Endothelial cell (in vitro differentiated cells): Measurements from ENCODE around the gene NEO1. TPM values are rescaled to one million over a fixed set of nuclear protein-coding genes. Genes with fewer than 3 reads are reported as not detected.
A peak's percentile ranks its signal among the peaks of the same experiment; 100 is the strongest.

Source experiments
- DNase-seq: peaks from one replicate; pipeline ENCODE4 v3.0.0; 2021; ENCODE audit warnings: low spot score
- H3K27ac Mint-ChIP-seq: one replicate; pipeline ENCODE4 v1.8.0; 2021; ENCODE audit warnings: mixed read lengths, inconsistent platforms; ENCODE audit not compliant: unreplicated experiment
- H3K27me3 Mint-ChIP-seq: one replicate; pipeline ENCODE4 v1.8.0; 2021; ENCODE audit warnings: mild to moderate bottlenecking, moderate library complexity, mixed read lengths, inconsistent platforms; ENCODE audit not compliant: unreplicated experiment
- H3K36me3 Mint-ChIP-seq: one replicate; pipeline ENCODE4 v1.8.0; 2021; ENCODE audit warnings: mild to moderate bottlenecking, low read depth, mixed read lengths, inconsistent platforms; ENCODE audit not compliant: unreplicated experiment
- H3K4me1 Mint-ChIP-seq: one replicate; pipeline ENCODE4 v1.8.0; 2021; ENCODE audit warnings: mild to moderate bottlenecking, mixed read lengths, inconsistent platforms; ENCODE audit not compliant: unreplicated experiment
- H3K4me3 Mint-ChIP-seq: one replicate; pipeline ENCODE4 v1.8.0; 2021; ENCODE audit warnings: mild to moderate bottlenecking, mixed read lengths, inconsistent platforms; ENCODE audit not compliant: unreplicated experiment
- H3K9me3 Mint-ChIP-seq: one replicate; pipeline ENCODE4 v1.8.0; 2021; ENCODE audit warnings: mixed read lengths, inconsistent platforms; ENCODE audit not compliant: unreplicated experiment
- total RNA-seq: library from RNA; stranded (reverse); fragmentation: NEBNext Ultra II Directional; extraction: Animal tissue kit (Norgen Biotek cat#: 25700); gene quantifications from one replicate; pipeline ENCODE4 v1.2.1, GENCODE V29; 2021; ENCODE audit not compliant: unreplicated experiment
- TF ChIP-seq, protein P1 (sequence below): fragments of 200-600 bp; sonication (generic); IDR thresholded peaks from one replicate; pipeline ENCODE4 v1.5.0; 2021; ENCODE audit warnings: antibody characterized with exemption; ENCODE audit not compliant: unreplicated experiment

The NEO1 gene
- total RNA-seq, 1 donor from 2014 or later, result 140 TPM

DNA sequence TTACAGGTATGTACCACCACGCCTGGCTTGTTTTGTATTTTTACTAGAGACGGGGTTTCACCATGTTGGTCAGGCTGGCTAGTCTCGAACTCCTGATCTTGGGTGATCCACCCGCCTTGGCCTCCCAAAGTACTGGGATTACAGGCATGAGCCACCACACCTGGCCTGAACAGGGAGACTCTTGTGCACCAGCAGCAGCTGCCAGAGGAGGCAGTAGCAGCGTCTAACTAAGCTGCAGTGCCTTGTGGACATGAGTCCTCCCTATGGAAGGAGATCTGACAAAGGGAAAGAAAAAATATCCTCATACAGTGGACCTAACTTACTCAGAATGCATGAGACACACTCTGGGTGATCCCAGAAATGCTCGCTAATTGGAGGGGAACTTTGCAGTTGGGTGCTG is 36.8 kb upstream of the NEO1 start:
- H3K36me3 Mint-ChIP-seq, result no peaks in the 10 kb centered on the region
- H3K4me3 Mint-ChIP-seq, result no peak overlapping the region
- no peak for DNase-seq
- no peaks in the 10 kb centered on the region for H3K9me3 Mint-ChIP-seq
- H3K27ac Mint-ChIP-seq, result no peak overlapping the region
- TF ChIP-seq, protein P1, sequence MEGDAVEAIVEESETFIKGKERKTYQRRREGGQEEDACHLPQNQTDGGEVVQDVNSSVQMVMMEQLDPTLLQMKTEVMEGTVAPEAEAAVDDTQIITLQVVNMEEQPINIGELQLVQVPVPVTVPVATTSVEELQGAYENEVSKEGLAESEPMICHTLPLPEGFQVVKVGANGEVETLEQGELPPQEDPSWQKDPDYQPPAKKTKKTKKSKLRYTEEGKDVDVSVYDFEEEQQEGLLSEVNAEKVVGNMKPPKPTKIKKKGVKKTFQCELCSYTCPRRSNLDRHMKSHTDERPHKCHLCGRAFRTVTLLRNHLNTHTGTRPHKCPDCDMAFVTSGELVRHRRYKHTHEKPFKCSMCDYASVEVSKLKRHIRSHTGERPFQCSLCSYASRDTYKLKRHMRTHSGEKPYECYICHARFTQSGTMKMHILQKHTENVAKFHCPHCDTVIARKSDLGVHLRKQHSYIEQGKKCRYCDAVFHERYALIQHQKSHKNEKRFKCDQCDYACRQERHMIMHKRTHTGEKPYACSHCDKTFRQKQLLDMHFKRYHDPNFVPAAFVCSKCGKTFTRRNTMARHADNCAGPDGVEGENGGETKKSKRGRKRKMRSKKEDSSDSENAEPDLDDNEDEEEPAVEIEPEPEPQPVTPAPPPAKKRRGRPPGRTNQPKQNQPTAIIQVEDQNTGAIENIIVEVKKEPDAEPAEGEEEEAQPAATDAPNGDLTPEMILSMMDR, result no peak
- peaks cover 4% of the 10 kb centered on the region for H3K27me3 Mint-ChIP-seq
- peaks cover 7% of the 10 kb centered on the region for H3K4me1 Mint-ChIP-seq

DNA sequence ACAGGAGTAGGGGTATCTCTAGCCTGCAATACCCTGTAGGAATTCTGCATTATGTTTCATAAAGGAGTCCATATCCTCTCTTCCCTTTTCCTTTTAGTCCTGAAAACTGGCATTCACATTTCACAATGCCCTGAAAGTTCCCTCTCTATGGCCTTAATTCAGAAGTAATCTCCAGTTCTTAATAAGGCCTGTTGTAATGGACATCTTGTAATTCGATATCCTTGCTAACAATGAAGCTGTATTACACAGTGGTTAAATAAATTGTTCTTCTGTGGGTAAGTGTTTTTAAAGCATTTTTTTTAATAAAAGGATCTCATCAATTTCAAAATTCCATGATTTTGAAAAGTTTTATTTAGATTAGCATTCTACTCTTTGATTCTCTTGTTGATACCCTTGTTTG is 34.3 kb upstream of the NEO1 start:
- no peak overlapping the region for H3K4me3 Mint-ChIP-seq
- H3K4me1 Mint-ChIP-seq, result peaks cover 15% of the 10 kb centered on the region
- no peaks in the 10 kb centered on the region for H3K36me3 Mint-ChIP-seq

DNA sequence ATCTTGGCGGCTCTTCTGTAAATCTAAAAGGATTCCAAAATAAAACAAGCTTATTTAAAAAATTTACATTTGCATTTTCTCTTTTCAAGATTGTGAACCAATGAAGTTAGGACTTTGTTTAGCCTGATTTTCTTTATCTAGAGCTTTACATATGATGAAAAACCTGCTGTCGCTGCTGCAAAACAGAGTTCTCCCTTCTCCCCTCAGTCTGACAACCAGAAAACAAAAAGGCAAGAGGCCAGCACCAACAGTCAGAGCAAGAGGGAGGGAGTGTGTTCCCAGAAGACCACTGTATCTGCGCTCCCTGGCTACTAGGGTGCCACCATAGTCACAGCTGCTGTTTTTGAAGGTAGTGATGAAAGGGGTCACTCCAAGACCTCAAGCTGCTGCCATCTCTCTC is 33.1 kb upstream of the NEO1 start:
- TF ChIP-seq, protein P1, result no peak
- peaks cover 11% of the 10 kb centered on the region for H3K4me1 Mint-ChIP-seq
- H3K27ac Mint-ChIP-seq, result no peak overlapping the region
- no peaks in the 10 kb centered on the region for H3K9me3 Mint-ChIP-seq
- no peaks in the 10 kb centered on the region for H3K36me3 Mint-ChIP-seq
- no peaks in the 10 kb centered on the region for H3K27me3 Mint-ChIP-seq
- no peak overlapping the region for H3K4me3 Mint-ChIP-seq
- no peak for DNase-seq

More for the DNA sequence above, 34.3 kb upstream of the NEO1 start:
- DNase-seq, result no peak
- no peak overlapping the region for H3K27ac Mint-ChIP-seq
- peaks cover 4% of the 10 kb centered on the region for H3K27me3 Mint-ChIP-seq
- TF ChIP-seq, protein P1, result no peak
- no peaks in the 10 kb centered on the region for H3K9me3 Mint-ChIP-seq

DNA sequence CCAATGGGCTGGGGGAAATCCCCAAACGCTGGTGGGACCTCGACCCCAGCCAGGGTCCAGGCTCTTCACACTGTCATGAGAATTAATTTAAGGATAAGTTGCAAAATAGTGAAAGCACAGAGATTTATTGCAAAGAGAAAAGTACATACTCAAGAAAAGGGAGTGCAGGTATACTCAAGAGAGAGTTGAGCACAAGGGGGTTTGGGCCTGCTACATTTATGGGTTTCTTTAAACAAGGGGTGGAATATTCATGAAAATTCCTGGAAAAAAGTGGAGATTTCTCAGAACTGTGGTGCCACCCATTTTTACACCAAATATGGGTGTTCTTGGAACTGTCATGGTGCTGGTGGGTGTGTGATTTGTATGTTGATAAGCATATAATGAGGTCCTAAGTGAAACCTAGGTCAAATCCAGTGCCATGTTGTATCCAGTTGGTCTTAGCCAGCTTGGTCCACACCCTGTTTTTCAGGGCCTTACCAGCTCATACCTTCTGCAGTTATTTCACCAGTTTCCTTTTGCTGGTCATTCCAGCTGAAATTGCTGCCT is 32.6 kb upstream of the NEO1 start:
- no peak for DNase-seq
- Mint-ChIP-seq H3K9me3 (no peaks in the 10 kb centered on the region), H3K27ac (no peak overlapping the region), H3K36me3 (no peaks in the 10 kb centered on the region), H3K4me3 (no peak overlapping the region), H3K27me3 (no peaks in the 10 kb centered on the region), H3K4me1 (peaks cover 11% of the 10 kb centered on the region)
- TF ChIP-seq, protein P1, result no peak

DNA sequence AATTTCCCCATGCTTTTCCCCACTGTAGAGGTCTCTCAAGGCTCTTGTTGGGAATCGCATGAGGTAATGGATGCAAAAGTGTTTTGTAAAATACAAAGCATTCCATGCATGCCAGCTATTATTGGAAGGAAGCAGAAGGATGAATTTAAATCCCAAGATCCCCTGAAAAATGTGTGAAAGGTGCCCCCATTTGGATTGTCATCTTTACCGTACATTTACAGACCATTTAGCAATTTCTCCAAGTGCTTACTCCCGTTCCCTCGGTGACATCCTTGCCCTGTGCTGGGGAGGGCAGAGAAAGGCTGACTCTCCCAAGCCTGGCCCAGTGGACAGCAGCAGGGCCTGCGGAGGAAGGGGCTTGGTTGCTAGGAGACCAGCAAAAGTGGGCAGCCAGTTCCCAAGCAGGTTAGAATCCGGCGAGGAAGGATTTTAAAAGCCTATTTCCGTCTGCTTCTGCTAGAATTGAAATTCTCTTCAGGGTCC is 31.1 kb upstream of the NEO1 start:
- DNase-seq, result peak; percentile 18
- peak overlapping the region; percentile 37 for H3K27ac Mint-ChIP-seq
- H3K4me3 Mint-ChIP-seq, result no peak overlapping the region
- H3K9me3 Mint-ChIP-seq, result no peaks in the 10 kb centered on the region
- TF ChIP-seq, protein P1, result no peak
- H3K27me3 Mint-ChIP-seq, result no peaks in the 10 kb centered on the region
- H3K36me3 Mint-ChIP-seq, result no peaks in the 10 kb centered on the region
- H3K4me1 Mint-ChIP-seq, result peaks cover 11% of the 10 kb centered on the region
